ENCODE results near the gene PCSK6.

- TF ChIP-seq, protein P1, sequence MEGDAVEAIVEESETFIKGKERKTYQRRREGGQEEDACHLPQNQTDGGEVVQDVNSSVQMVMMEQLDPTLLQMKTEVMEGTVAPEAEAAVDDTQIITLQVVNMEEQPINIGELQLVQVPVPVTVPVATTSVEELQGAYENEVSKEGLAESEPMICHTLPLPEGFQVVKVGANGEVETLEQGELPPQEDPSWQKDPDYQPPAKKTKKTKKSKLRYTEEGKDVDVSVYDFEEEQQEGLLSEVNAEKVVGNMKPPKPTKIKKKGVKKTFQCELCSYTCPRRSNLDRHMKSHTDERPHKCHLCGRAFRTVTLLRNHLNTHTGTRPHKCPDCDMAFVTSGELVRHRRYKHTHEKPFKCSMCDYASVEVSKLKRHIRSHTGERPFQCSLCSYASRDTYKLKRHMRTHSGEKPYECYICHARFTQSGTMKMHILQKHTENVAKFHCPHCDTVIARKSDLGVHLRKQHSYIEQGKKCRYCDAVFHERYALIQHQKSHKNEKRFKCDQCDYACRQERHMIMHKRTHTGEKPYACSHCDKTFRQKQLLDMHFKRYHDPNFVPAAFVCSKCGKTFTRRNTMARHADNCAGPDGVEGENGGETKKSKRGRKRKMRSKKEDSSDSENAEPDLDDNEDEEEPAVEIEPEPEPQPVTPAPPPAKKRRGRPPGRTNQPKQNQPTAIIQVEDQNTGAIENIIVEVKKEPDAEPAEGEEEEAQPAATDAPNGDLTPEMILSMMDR (IDR thresholded peaks at IDR 0.05): no peak
- TF ChIP-seq POLR2AphosphoS5 (IDR thresholded peaks at IDR 0.05; ENCODE audit: low read depth, low read length): no peak
- TF ChIP-seq, protein P2, sequence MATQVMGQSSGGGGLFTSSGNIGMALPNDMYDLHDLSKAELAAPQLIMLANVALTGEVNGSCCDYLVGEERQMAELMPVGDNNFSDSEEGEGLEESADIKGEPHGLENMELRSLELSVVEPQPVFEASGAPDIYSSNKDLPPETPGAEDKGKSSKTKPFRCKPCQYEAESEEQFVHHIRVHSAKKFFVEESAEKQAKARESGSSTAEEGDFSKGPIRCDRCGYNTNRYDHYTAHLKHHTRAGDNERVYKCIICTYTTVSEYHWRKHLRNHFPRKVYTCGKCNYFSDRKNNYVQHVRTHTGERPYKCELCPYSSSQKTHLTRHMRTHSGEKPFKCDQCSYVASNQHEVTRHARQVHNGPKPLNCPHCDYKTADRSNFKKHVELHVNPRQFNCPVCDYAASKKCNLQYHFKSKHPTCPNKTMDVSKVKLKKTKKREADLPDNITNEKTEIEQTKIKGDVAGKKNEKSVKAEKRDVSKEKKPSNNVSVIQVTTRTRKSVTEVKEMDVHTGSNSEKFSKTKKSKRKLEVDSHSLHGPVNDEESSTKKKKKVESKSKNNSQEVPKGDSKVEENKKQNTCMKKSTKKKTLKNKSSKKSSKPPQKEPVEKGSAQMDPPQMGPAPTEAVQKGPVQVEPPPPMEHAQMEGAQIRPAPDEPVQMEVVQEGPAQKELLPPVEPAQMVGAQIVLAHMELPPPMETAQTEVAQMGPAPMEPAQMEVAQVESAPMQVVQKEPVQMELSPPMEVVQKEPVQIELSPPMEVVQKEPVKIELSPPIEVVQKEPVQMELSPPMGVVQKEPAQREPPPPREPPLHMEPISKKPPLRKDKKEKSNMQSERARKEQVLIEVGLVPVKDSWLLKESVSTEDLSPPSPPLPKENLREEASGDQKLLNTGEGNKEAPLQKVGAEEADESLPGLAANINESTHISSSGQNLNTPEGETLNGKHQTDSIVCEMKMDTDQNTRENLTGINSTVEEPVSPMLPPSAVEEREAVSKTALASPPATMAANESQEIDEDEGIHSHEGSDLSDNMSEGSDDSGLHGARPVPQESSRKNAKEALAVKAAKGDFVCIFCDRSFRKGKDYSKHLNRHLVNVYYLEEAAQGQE (IDR thresholded peaks at IDR 0.05; ENCODE audit: insufficient read depth in 1 of 2, low read depth in 2 of 2, low read length in 1 of 2): no peak
- no peak for TF ChIP-seq TCF7L2 (IDR thresholded peaks at IDR 0.05; ENCODE audit: low read depth, low read length)
- no peak for TF ChIP-seq SIN3A (IDR thresholded peaks at IDR 0.05; ENCODE audit: borderline replicate concordance, insufficient read depth, low read depth, low read length)
Measured at GRCh38 chr15:101494251-101494796, 4.8 kb upstream of the PCSK6 start.

Data from Panc1 (cell line).